ENCODE results near the gene NIN.
"Not testable (repeated sequence)": the region's sequence is repeated elsewhere in the genome, so short reads cannot be mapped to it uniquely, and the experiment has no call there.

The NIN gene

DNA sequence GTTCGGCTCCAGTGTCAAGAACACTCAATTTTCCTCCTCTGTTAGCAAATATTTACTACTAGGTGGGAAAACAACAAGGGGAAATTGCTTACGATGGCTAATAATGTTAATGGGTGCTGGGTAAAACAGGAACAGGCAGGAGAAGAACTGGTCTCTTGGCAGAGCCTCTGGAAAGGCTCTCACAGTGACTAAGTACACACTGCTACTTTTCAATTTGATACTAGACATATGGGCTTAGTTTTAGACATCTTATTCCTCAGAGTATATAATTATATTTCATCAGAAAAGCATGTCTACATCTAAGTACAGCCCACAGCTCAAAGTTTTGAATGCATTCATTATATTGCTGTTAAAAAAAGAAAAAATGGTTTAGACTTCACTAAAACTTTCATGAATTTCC, 97.5 kb downstream of the NIN start:
- FAIRE-seq (no peak), DNase-seq (ENCODE audit: insufficient read length, low spot score) (no peak)

DNA sequence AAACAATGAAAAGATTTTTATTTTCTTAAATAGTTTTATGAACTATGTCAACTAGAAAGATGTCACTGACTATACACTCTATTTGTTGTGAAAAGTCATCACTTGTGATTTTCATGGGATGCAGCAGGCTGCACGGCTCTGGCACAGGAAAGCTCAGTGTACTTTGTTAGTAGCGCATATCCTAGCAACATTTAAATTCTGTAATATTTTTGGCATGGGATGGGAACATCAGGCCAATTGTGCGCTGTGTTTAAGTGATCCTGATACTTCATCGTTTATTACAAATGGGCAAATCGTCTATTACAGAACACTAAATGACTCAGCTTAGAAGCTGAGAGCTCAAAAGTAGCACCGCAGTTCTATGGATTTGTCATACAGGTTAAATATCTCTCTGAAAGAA, 102.1 kb downstream of the NIN start:
- DNase-seq (ENCODE audit: insufficient read length, low spot score) = no peak
- FAIRE-seq = no peak

DNA sequence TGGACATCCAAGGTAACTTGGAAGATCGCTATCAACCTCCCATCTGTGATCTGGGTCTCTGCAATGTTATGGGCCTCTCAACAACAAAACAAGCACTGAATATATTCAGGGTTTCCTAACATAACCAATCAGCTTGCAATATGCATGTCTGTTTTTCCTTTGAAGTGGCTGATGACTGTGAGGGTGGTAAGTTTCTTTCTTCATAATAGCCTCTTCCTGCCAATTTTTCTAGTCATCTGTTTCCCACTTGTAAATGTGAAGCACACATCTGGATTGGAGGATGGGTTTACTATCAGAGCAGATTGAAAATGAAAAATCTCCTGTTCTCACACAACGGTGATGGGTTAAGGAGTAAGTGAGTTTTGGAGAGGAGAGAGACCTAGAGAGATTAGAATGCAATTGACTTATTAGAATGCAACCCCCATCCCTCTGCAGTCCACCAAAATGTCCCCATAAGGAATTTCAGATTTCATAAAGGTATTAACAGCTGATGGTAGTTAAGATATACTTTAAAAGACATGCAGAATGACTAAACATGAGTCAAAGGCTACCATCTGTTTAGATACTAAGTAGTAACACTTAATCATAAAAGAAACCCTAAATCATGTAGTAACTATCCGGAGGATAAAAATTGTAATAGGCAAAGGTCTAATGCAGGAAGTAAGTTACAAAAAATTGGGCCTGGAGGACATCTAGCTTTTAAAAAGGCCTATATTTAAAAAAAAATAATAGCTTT, 104.4 kb downstream of the NIN start:
- DNase-seq (ENCODE audit: insufficient read length, low spot score) (no peak), FAIRE-seq (peak; percentile 33)

DNA sequence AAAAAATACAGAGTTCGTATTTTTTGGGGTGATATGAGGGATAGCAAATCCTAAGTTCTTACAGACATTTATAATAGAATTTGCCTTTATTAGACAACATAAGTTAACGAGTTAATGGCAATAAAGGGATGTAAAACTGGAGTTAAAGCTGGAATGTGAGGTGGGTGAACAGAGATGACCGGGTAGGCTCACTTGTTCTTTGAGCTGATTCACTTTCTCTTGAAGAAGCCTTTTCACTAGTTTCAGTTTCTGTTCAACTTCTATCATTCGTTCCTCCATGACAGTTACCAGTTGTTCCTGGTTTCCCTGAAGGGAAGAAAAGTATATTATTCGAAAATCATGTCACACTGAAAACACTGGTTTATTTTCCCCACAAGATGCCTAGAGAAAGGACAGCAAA, 105.2 kb downstream of the NIN start:
- FAIRE-seq (no peak), DNase-seq (ENCODE audit: insufficient read length, low spot score) (no peak)

DNA sequence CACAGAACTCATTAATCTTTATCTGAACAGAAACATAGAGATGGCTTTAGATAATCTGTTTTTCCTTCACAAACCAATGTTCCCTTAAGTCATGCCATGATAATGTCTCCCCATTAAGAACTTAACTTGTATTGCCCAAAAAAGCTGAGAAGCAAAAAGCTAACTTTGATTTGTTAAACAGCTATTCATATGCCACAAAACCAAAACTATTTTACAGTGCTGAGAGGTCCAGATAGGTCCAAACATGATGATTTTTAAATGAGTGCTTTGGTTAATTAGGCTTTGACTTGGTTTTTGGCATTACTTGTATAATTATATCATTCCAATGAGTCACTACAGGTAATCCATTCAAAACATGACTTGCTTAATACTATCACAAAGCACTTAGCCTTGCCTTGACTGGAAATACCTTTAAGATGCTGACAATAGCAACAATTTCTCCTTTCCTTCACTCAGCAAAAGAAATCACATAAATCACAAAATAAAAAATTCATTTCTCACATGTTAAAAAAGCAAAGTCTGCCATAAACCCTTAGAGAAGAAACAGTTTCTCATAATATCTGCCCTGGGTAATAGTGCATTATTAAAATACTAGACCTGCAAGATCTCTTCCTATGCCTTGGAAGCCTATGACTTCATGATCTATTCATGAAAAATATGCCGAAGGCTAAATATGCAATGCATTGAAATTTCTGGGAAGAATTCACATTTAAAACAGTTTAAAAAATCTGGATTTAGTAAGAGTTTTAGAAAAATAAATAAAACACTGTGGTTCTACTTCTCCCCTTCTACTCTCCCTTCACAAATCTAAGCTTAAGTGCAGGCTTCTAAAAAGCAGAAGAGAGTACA, 110.8 kb downstream of the NIN start:
- FAIRE-seq (no peak), DNase-seq (ENCODE audit: insufficient read length, low spot score) (no peak)

DNA sequence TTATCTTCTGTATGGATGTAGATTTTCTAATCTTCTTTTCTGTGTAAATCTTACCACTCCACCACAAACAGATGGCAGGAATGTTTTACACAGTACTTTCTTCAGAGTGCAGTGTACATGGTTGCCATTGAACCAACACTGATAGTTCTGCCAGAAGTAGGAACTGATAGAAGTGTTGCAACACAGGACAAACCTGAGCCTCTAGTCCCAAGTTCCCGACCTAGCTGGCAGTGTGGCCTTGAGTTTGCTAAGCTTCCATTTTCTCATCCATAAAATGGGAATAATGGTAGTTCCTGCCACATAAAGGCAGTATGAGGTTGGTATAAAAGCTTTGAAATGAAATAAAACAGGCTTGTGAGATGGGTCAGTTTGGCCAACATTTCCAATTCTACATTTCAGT, 112.0 kb downstream of the NIN start:
- no peak for DNase-seq (ENCODE audit: insufficient read length, low spot score)
- FAIRE-seq = no peak

DNA sequence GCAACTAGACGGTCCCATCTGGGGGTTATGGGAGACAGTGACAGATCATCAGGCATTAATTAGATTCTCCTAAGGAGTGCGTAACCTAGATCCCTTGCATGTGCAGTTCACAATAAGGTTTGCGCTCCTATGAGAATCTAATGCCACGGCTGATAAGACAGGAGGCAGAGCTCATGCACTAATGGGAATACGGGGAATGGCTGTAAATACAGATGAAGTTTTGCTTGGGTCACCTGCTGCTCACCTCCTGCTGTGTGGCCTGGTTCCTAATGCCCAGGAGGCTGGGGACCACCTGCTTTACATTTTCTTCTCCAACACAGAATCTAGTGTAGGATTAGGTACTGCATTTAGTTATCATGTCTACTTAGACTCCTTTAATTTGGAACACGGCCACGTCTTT, 113.2 kb downstream of the NIN start:
- FAIRE-seq (no peak), DNase-seq (ENCODE audit: insufficient read length, low spot score) (no peak)

DNA sequence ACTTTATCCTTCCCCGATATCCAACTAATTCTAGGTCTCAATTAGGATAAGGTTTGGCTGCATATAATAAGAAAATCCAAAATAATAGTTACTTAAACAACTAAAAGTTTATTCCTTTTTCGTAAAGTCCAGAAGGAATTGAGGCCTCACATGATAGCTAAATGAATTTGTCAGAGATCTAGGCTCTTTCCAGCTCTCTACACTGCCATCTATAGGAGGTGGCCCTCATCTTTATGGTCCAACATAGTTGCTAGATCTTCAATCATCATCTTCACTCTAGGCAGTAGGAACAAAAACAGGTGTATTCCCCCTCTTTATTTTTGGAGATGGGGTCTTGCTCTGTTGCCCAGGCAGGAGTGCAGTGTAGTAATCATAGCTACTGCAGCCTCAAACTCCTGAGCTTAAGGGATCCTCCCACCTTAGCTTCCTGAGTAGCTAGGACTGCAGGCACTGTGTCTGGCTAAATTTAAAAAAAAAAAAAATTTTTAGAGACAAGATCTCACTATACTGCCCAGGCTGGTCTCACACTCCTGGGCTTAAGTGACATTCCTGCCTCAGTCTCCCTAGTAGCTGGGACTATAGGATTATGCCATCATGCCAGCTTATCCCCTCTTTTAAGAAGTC, 116.4 kb downstream of the NIN start:
- FAIRE-seq = no peak
- DNase-seq (ENCODE audit: insufficient read length, low spot score) = peak; percentile 44

DNA sequence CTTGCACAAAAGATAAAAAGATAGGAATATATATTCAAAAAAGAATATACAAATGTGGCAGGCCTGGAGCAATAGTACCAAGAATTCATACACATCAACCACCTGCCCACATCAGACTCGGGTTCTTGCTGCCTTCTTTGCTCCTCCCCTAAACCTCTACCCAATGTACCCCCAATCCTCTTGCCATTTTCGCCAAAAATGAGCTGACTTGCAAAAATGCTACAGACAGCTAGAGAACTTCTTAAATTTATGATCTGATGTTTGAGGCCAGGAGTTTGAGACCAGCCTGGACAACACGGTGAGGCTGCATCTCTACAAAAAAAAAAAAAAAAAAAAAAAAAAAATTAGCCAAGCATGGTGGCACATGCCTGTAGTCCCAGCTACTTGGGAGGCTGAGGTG, 119.9 kb downstream of the NIN start:
- no peak for DNase-seq (ENCODE audit: insufficient read length, low spot score)
- no peak for FAIRE-seq

DNA sequence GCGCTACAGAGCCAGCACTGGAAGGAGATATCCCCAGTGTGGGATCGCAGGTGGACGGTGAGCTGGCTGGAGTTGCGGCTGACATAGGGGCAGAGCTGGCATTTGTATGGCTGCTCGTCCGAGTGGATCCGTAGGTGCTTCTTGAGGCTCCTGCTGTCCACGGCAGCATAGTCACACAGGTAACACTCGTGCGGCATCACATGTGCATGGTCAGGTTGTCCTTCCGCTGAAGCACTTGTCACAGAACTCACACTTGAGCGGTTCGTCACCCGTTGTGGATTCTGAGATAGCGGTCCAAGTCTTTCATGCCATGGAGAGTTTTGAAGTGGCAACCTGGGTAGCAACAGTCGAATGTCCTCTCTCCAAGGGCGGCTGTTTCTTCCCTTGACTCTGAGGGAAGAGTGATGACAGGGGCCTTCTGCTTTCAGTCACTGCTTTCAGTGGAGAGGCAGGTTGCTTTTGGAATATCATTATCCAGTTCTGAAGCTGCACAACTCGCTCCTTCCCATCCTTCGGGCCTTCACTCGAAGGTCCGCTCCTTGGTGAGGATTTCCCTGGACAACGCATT, 125.9 kb downstream of the NIN start:
- FAIRE-seq = no peak
- no peak for DNase-seq (ENCODE audit: insufficient read length, low spot score)

DNA sequence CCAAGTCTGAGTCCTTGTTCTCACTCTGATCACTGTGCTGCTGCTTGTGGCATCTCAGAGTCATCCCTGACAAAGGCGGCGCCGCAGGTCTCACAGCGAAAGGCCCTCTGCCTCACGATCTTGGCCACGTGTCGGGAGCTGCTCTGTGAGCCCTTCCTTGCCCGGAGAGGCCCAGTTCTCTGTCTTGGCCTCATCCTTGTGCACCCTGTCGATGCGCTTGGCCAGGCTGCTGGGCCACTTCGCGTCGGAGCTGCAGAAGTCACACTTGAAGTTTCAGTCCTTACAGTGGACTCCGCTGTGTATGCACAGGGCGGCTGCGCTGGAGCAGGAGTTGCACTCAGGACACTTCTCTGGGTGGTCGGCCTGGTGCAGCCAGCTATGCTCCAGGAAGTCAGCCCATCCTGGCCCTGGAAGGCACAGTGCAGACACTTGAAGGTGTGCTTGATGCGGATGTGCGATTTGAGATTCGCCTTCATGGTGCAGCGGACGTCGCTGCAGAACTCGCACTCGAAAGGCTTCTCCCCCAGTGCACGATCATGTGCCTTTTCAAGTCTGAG, 126.4 kb downstream of the NIN start:
- FAIRE-seq (peak; percentile 46), DNase-seq (ENCODE audit: insufficient read length, low spot score) (no peak)

DNA sequence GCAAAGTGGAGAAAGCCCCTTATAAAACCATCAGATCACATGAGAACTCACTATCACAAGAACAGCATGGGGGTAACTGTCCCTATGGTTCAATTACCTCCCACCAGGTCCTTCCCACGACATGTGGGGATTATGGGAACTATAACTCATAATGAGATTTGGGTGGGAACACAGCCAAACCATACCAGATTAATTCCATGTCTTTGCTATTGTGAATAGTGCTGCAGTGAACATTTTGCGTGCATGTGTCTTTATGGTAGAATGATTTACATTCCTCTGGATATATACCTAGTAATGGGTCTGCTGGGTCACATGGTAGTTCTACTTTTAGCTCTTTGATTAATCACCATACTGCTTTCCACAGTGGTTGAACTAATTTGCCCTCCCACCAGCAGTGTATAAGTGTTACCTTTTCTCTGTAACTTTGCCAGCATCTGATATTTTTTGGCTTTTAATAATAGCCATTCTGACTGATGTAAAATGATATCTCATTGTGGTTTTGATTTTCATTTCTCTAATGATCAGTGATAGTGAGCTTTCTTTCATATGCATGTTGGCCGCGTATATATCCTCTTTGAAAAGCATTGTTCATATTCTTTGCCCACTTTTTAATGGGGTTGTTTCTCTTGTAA, 133.2 kb downstream of the NIN start:
- DNase-seq (ENCODE audit: insufficient read length, low spot score) (no peak), FAIRE-seq (no peak)

DNA sequence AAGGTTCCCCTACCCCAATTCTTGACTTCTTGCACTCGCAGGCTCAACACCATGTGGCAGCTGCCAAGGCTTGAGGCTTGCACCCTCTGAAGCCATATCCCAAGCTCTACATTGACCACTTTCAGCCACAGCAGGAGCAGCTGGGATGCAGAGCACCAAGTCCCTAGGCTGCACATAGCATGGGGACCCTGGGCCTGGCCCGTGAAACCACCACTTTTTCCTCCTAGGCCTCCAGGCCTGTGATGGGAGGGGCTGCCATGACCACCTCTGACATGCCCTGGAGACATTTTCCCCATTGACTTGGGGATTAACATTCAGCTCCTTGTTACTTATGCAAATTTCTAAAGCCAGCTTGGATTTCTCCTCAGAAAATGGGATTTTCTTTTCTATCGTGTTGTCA, 136.7 kb downstream of the NIN start:
- not testable (repeated sequence) for DNase-seq (ENCODE audit: insufficient read length, low spot score); FAIRE-seq

DNA sequence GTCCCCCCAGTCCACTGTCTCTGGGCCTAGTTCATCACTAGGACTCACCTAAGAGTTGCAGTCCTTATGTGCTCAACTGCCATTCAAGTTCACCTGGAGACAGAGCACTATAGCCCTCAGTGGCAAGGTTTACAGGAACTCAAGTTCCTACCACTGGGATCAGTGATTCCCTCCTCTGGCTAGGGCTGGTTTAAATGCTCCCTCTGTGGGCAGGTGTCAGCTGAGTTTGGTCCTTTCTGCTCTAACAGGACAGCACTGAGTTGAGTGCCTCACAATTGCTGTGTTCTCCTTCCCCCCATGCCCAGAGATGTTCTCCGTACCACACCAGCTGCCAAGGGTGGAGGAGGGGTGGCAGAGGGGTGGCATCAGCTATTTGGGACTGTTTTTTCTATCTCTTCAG, 142.1 kb downstream of the NIN start:
- no peak for DNase-seq (ENCODE audit: insufficient read length, low spot score)
- peak; percentile 63 for FAIRE-seq

DNA sequence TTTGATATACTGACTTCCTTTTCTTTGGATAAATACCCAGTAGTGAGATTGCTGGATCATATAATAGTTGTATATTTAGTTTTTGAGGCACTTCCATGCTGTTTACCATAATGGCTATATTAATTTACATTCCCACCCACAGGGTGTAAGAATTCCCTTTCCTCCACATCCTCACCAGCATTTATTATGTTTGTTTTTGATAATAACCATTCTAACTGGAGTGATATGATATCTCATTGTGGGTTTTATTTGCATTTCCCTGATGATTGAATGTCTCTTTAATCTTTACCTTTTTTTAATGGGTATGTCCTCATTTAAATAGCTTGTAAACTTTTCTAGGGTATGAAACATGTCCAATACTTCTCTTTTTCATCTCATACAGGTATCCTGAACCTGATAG, 151.3 kb downstream of the NIN start:
- FAIRE-seq (no peak), DNase-seq (ENCODE audit: insufficient read length, low spot score) (no peak)

DNA sequence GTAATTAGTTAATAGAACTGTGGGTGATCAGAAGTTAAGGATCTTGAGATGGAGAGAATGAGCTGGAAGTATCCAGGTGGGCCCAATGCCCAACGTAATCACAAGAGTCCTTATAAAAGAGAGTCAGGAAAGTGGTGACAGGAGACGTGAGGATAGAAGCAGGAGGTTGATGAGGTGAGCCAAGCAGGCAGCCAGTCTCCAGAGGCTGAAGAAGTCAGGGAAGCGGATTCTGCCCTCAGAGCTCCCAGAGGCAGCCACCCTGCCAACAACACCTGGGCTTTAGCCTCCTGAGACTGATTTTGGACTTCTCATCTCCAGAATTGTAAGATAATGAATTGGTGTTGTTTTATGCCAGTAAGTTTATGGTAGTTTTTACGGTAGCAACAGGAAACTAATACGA, 152.8 kb downstream of the NIN start:
- FAIRE-seq (no peak), DNase-seq (ENCODE audit: insufficient read length, low spot score) (no peak)

DNA sequence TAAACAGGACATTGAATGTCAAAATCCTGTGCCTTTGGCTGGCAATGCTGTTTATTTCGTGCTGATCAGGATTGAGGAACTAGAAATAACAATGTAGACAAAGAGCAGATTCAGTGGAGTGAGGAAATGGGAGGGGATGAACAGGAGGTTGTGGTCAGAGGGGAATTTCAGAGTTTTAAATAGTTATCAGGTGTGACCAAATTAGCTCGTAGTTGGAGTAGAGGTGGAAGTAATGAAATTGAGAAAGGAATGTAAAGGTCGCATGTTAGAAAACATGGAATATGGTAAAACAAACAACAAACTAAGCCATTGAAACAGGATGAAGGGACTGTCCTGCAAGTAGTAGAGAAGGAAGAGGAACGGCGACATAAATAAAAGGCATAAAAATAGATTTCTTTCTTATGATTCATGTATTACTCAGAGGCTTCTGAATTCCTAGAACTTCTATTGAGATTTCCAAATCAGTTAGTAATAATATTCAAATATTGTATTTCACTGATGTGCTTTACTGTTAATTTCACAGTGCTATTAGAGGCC, 153.4 kb downstream of the NIN start:
- DNase-seq (ENCODE audit: insufficient read length, low spot score) (no peak), FAIRE-seq (no peak)

DNA sequence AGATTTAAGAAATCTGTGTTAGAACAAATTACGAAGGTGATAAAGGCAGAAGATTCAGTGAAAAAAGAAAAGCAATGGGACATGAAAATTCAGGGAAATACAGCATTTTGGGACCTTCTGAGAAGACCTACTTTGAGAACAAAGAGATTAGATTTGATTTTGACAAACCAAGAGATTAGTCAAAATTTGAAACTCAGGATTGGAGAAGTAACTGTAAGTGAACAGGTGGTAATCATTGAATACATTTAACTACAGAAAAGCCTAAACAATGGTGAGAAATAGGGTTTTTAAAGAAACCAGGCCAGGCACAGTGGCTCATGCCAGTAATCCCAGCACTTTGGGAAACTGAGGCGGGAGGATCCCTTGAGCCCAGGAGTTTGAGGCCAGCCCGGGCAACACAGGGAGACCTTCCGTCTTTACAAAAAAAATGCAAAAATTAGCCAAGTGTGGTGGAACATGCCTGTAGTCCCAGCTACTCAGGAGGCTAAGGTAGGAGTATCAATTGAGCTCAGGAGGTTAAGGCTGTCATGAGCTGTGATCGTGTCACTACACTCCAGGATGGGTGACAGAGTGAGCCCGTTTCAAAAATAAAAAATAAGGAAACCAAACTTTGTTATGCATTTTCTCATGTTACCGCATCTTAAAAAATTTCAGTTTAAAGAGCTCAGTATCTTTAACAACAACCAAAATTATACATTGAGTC, 154.0 kb downstream of the NIN start:
- no peak for DNase-seq (ENCODE audit: insufficient read length, low spot score)
- FAIRE-seq = no peak

DNA sequence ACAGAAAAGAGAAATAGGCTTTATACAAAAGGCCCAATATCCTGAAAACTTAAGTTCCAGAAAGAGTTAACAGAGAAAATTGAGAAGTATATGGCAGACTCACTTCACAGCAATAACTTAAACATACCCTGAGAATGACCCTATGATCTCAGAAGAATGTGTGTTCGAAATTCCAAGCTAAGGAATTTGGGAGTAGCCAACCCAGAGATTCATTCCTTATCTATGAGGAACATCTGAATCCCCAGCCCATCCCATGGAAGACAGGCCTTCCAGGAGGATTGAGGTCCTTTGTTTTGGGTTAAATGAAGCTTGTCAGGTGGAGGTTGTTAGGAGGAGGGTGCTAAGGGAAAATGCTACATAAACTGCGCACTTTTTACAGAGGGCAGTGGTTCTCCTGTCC, 155.4 kb downstream of the NIN start:
- no peak for FAIRE-seq
- DNase-seq (ENCODE audit: insufficient read length, low spot score) = no peak

DNA sequence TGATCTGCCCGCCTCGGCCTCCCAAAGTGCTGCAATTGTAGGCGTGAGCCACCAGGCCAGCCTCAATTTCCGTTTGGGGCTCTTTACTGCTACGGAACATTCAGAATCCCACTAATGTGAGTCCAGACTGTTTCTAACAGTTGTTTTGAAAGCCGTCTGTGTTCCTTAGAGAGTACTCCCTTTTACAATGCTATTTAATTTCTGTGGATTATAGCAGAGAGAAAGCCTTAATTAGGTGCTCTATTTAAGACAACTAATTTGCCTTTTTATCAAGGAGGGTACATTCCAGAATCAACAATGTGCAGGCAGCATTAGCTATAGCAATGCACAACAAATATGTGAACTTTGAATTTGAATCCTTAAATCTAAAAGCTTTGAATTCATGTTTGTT, 160.1 kb downstream of the NIN start:
- DNase-seq (ENCODE audit: insufficient read length, low spot score) = no peak
- FAIRE-seq = no peak
